HG02798 (cell line): Measurements from ENCODE around the gene SCAP.
"Not testable (repeated sequence)": the region's sequence is repeated elsewhere in the genome, so short reads cannot be mapped to it uniquely, and the experiment has no call there.

Experiments used
- ATAC-seq: cut with Tn5 transposase; IDR thresholded peaks from one replicate; pipeline ENCODE4 v1.9.1; 2021; ENCODE audit warnings: mild to moderate bottlenecking; ENCODE audit not compliant: unreplicated experiment, poor library complexity

The SCAP gene

DNA sequence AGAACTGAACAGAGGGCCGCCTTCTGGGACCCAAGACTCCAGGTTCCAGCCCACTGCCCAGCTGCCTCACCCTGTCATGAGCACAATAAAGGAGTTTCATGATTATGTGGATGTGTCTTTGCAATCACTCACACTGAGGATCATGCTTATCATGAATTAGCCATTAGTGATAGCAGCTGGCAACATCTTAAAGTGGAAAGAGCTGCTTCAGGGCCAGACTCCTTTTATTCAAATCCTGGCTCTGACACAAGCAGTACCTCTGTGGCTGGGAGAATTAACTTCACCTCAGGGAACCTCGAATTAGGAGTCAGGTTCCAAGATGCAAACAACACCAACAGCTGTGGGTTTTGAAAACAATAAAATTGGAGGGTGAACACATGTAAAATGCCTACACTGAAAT, 6.6 kb upstream of the SCAP start:
- no peak for ATAC-seq

DNA sequence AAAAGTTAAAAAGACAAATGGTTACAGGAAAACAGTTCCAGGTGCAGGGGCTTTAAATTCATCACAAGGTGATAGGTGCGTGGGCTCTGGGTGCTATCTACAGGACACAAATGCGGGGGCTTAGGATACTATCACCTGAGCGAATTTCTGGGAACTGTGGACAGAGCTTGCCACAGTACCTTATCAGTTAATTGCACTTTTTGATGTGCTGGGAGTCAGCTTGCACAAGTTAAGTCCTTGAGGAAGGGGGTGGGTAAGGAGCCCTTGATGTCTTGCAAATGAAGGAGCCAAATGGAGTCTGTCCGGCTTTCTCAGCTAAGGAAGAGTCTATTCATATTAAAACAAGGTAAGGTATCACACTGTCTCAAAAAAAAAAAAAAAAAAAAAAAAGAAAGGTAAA, 6.0 kb upstream of the SCAP start:
- not testable (repeated sequence) for ATAC-seq

DNA sequence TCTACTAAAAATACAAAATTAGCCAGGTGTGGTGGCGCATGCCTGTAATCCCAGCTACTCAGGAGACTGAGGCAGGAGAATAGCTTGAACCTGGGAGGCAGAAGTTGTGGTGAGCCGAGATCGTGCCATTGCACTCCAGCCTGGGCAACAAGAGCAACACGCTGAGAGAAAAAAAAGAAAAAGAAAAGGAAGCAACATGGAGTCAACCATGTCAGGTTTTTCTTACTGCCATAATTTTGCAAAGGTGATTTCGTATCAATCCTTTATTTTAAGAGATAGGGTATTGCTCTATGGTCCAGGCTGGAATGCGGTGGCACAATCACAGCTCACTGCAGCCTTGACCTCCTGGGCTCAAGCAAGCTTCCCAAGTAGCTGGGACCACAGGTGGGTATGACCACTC, 4.5 kb upstream of the SCAP start:
- ATAC-seq = not testable (repeated sequence)

DNA sequence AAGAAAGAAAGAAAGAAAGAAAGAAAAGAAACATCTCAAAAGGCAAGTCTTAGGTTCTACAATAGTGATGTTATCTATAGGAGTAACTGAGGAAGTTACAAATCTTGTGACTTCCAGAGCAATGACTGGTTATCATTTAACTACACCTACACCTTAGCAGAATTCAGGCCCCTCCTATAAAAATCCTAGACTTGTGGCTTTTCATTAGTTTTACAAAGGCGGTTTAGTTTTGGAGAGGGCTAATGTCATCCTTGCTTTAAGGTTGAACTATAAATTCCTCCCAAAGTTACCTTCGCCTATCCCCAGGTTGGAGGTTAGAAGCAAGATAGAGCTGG, 4.1 kb upstream of the SCAP start:
- no peak for ATAC-seq

DNA sequence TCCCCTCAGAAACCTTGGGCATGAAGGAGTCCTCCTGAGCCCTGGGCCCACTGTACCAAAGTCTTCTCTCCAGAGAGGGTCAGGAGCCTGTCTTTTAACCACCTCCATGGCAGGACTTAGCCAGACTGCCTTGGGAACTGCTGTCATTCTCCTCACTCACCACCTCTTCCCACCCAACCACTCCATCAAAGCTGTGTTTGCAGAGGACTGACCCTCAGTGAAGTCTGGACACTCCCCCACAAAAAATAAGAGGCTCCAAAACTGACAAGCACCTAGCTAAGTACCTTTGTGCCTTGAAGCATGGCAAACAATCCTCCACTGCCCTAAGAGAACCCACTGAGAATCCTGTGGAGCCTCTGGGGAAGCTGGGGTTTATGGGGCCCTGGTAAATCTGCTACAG, 2.3 kb upstream of the SCAP start:
- no peak for ATAC-seq

DNA sequence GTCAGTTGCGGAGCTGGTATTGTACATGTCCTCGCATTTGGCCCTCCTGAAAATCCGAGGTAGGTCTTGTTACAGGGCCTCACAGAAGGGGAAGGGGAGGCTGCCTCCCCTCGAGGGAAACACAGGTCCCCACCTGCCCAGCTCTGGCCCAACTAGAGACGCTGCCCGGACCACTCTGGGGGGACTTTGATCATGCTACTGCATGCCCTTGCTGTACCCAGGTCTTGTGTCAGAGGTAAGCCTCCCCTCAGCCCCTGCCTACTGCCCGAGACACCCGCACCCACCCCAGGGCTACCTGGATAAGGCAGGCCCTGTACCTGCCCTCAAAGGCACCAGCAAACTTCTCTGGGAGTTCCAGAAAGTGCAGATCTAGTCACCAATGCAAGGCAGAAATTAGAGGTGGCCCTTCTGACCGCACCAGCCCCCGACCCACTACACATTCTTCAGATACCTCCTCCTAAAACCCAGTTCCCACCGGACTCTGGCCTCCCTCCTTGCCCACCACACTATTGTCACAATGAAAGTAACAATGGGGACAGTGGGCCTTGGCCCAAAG, 981 bp upstream of the SCAP start:
- no peak for ATAC-seq

DNA sequence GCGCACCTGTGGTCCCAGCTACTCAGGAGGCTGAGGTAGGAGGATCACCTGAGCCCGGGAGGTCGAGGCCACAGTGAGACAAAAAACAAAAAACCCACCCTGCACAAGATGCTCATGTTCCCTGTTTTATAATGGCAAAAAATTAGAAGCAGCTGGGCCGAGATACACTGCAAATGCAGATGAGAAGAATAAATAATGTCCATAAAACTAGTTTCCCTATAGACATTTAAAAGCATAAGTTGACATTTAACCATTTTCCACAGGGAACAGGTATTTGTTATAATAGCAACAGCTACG, 537 bp upstream of the SCAP start:
- ATAC-seq = no peak

DNA sequence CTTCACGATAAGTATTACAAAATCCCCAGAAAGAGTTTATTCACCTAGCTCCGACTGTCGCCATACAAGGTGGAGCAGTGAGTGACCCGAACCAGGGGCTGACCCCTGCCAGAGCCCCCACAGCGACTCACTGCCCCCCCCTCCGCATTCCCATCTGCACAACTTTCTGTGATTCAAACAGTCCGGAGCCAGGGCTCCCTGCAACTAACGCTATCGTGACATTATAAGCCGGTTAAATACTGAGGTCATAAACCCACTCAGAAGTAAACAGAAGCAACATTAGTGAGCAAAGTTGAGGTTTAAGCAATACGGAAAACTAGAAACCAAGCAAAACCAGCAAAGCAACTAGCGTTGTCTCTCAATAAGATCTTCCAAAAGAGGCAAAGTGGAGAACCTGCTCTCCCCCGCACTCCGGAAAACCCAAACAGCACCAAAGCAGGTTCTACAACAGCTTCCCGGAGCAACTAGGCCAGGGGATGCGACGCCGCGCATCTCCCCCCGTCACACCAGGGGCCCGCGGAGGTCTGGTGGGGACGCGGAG, 642 bp downstream of the SCAP start:
- no peak for ATAC-seq

DNA sequence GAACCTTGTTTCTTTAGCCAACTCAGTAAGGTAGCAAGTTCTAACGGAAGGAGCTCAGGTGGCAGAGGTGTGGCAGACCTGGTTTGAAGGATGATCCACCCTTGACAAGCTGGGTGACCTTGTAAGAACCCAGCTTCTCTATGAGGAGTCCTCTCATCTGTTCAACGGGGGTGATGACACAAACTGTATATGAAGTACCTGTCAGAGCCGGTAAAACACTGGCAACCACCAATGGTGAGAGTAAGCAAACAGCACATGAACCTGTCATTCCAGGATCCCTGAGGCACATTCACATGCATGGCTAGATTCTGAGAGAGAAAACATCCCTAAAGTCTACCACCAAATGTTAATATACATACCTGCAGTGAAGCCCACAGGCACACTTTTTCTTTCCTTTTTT, 2.4 kb downstream of the SCAP start:
- no peak for ATAC-seq

DNA sequence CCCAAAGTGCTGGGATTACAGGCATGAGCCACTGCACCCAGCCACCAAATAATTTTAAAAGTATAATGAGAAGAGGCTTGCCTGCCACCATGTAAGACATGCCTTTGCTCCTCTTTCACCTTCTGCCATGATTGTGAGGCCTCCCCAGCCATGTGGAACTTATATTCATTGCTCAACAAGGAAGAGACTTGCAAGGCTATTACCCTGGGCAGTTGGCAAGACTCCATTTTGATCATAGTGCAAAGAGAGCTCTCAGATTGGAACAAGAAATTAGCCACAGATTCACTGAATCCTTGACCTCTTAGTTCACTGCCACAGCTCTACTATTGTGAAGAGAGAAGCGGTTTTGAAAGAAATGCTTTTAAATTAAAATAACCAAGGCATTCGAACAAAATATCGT, 6.1 kb downstream of the SCAP start:
- ATAC-seq = no peak

DNA sequence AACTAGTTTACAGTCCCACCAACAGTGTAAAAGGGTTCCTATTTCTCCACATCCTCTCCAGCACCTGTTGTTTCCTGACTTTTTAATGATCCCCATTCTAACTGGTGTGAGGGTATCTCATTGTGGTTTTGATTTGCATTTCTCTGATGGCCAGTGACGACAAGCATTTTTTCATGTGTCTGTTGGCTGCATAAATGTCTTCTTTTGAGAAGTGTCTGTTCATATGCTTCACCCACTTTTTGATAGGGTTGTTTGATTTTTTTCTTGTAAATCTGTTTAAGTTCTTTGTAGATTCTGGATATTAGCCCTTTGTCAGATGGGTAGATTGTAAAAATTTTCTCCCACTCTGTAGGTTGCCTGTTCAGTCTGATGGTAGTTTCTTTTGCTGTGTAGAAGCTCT, 7.4 kb downstream of the SCAP start:
- not testable (repeated sequence) for ATAC-seq

DNA sequence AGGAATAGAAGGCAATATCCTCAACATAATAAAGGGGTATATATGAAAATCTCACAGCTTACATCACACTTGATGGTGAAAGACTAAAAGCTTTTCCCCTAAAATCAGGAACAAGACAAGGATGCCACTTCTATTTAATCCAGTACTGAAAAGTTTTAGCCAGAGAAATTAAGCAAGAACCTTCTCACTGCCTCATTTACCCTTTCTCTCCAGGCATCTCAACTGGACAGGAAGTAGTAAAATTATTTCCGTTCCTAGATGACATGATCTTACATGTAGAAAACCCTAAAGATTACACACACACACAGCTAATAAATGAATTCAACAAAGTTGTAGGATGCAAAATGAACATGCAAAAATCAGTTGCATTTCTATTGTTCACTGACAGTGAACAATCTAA, 11.2 kb downstream of the SCAP start:
- ATAC-seq = no peak

DNA sequence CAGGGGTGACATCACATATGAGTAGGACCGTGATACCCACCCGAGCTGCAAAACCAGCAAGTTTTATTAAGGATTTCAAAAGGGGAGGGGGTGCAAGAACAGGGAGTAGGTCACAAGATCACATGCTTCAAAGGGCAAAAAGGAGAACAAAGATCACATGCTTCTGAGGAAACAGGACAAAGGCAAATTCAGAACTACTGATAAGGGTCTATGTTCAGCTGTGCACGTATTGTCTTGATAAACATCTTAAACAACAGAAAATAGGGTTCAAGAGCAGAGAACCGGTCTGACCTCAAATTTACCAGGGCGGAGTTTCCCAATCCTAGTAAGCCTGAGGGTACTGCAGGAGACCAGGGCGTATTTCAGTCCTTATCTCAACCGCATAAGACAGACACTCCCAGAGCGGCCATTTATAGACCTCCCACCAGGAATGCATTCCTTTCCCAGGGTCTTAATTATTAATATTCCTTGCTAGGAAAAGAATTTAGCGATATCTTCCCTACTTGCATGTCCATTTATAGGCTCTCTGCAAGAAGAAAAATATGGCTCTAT, 16.1 kb downstream of the SCAP start:
- ATAC-seq = not testable (repeated sequence)

DNA sequence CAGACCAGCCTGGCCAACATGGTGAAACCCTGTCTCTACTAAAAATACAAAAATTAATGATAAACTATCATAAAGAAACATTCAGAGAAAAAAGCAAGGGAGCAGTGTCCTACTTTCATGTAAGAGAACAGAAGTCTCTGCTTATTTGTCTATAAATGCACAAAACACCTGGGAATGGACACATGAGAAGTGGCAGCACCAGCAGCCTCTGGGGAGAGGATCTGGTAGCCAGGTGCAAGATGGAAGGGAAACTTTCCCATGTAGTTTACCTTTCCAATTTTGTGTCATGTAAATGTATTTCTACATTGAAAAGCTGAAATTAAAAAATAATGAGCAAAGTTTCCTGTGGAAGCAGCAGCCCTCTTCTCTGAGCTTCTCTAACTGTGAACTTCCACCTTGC, 18.8 kb downstream of the SCAP start:
- ATAC-seq = no peak

DNA sequence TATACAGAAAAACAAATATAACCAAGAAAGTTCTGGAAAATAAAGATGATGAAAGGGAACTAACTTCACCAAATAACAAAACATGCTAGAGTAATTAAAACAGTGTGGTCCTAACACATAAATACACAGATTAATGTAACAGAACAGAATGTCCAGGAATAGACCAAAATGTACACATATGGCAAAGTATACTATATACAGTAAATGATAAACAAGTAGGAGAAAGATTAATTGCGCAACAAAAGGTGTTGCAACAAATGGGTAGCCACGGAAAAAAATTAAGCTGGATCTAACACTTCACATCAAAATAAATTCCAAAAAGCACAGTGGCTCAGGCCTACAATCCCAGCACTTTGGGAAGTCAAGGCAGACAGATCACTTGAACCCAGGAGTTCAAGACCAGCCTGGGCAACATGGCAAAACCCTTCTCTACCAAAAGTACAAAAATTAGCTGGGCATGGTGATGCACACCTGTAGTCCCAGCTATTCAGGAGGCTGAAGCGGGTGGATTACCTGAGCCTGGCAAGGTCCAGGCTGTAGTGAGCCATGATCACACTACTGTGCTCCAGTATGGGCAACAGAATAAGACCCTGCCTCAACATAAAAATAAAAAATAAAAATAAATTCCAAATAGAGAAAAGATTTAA, 19.8 kb downstream of the SCAP start:
- no peak for ATAC-seq

DNA sequence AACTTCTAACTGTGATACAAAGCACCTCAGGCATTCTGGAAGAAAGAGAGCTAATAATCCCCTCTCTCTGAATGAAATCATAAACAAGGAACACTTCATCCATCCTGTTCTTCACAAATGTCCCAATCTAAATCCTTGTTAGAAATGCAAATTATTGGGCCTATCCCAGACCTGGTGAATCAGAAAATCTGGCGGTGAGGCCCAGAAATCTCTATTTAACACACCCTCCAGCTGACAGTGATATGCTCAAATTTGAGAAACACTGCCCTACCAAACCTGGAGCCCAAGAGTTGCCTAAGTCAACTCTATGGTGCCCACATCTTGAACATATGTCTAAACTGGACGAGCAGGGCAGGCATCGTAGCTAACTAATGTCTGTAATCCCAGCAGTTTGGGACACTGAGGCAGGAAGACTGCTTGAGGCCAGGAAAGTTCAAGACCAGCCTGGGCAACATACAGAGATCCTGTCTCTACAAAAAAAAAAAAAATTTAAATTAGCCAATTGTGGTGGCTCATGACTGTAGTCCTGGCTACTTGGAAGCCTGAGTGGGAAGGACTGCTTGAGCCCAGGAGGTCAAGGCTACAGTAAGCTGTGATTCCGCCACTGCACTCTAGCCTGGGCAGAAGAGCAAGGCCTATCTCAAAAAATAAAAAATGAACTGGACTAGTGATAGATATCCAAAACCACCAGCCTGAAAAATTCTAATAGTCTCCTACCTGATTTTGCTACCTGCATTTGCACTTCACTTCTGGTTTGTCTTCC, 23.1 kb downstream of the SCAP start:
- ATAC-seq = no peak

DNA sequence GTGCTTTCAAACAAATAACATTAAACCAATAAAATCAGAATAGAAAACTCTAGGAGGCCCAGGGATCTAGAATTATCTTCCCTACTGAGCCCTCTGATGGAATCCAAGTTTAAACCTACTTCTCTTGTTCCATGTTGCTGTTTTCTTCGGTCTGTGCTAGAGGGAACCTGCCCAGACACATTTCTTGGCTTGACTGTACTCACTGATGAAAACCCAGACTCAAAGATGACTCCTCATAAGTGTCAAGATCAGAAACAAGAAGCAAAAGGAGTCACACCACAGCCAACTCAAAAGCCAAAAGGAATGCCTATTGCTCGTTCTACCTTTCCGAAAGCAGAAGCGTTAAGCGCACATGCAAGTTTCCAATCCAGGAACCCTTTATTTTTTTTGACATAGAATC, 31.6 kb downstream of the SCAP start:
- no peak for ATAC-seq

DNA sequence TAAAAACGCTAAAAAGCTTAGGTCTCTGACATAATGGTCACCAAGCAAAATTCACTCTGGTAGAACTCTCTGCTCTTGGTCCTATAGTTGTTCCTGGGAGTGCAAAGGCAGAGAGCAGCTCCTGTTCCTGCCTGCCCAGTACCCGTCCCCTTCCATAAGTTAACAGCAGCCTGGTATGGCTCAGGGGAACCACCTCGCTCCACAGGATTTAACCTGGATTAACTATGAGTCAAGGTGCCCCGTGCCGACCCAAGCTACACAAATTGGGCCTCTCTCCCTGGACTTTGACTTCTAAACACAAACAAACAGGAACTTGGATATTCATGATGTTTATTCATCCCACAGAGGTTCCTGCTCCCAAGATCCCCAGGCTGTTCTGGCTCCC, 32.1 kb downstream of the SCAP start:
- no peak for ATAC-seq

DNA sequence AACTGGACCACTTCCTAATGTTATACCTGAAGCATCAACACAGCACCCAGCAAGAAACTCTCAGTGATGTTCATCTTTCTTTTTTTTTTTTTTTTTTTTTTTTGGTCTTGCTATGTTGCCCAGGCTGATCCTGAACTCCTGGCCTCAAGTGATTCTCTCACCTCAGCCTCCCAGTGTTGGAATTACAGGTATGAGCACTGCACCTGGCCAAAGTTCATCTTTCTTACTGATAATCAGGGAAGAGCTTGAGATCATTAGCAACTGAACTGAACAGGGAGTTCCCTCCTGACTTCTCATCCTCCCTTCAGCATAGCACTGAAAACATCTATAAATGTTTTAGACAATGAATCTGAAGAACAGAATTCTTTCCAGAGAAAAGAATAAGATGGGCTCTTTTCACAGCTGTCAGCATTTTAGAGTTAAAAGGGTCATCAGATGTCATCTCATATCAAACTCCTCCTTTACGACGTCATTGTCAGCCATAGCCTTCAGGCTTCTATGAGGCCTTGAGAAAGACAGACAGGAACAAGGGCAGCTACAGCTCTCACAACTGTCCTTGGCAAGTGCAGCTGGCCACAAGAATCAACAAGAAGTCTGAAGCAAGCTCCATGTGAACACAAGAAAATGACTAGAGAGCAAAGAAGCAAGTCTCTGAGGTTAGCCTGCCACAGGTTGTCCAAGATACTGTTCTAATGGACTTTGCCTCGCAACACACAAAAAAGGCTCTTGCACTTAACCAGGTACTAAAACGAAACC, 33.8 kb downstream of the SCAP start:
- no peak for ATAC-seq

DNA sequence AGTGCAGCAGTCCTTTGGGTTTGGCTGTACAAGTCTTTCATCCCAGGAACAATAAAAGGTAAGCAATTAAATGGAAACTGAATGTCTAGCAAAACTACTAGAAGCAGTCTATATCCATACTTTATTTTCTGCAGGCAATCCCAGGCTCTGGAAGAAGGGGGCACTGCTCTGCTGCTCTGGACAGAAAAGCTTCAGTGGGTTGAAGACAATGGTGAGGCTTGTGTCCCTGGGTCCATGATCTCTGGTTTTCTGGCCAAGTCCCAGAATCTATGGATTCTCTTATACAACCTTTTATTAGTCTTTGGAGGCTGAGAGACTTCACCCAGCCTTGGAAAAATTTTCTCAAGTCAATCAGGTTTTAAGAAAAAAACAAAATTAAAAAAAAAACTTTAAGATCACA, 35.6 kb downstream of the SCAP start:
- no peak for ATAC-seq

DNA sequence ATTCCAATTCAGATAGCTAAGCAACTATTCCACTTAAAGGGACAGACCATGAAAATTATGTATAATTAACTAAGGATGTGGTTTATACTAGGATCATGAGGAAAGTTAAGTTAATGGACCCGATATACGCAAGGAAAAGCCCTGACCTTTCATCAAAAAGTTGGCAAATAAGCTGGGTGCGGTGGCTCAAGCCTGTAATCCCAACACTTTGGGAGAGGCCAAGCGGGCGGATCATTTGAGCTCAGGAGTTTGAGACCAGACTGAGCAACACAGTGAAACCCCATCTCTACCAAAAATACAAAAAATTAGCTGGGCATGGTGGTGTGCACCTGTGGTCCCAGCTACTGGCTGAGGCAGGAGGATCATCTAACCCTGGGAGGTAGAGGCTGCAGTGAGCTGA, 39.6 kb downstream of the SCAP start:
- ATAC-seq = no peak
